22Rv1 (cell line): ENCODE results near the gene TRIO.

Experiments
- H3K27ac ChIP-seq: fragments of 450-650 bp; 2 replicates; pipeline ENCODE4 v1.5.1; 2017
- ZFX ChIP-seq: fragments of 450-650 bp; IDR thresholded peaks from 2 replicates; pipeline ENCODE4 v1.6.1; 2017; ENCODE audit warnings: antibody characterized with exemption, borderline replicate concordance
- TF ChIP-seq, protein P1 (sequence below): fragments of 450-650 bp; IDR thresholded peaks from 2 replicates; pipeline ENCODE4 v1.5.1; 2017; ENCODE audit warnings: mild to moderate bottlenecking

Gene TRIO

DNA sequence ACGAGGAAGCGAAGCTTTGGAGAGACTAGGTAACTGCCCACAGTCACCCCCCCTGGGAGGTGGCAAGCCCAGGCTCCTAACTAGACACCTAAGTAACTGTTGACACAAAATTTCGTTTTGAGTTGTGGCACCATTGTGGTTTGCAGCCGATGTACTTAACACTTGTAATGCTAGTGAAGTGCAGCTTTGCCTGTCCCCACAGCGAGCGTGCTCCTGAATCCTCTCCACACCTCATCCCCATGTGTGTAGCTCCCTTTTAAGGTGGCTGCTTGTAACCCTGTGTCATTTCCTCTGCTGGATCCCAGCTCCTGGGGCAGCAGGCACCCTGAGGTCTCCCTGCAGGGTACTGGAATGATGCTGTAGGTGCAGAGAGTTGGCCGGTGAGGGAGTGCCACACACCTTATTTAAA lies 114.9 kb downstream of the TRIO start:
- H3K27ac ChIP-seq = no peak overlapping the region
- no peak for TF ChIP-seq ZFX
- TF ChIP-seq, protein P1, sequence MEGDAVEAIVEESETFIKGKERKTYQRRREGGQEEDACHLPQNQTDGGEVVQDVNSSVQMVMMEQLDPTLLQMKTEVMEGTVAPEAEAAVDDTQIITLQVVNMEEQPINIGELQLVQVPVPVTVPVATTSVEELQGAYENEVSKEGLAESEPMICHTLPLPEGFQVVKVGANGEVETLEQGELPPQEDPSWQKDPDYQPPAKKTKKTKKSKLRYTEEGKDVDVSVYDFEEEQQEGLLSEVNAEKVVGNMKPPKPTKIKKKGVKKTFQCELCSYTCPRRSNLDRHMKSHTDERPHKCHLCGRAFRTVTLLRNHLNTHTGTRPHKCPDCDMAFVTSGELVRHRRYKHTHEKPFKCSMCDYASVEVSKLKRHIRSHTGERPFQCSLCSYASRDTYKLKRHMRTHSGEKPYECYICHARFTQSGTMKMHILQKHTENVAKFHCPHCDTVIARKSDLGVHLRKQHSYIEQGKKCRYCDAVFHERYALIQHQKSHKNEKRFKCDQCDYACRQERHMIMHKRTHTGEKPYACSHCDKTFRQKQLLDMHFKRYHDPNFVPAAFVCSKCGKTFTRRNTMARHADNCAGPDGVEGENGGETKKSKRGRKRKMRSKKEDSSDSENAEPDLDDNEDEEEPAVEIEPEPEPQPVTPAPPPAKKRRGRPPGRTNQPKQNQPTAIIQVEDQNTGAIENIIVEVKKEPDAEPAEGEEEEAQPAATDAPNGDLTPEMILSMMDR = no peak

DNA sequence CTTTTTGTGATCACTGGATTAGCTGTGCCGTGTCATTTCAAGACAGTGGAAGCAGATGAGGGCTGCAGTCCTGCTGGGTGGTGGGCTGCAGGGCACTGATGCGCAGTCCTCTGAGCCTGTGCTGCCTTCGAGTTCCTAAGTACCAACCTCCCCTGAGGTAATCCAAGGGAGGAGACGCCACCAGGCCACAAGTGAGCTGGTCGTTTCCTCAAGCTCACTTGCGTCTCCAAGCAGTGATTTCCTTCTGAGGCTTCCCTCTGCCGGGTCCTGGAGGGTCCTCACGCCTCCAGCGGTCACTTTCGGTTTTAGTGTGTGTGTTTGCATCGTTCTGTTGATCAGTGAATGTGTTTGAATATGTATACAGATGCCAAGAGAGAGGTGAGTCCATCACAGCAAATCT lies 115.7 kb downstream of the TRIO start:
- no peak overlapping the region for H3K27ac ChIP-seq
- TF ChIP-seq, protein P1 = no peak
- no peak for TF ChIP-seq ZFX

DNA sequence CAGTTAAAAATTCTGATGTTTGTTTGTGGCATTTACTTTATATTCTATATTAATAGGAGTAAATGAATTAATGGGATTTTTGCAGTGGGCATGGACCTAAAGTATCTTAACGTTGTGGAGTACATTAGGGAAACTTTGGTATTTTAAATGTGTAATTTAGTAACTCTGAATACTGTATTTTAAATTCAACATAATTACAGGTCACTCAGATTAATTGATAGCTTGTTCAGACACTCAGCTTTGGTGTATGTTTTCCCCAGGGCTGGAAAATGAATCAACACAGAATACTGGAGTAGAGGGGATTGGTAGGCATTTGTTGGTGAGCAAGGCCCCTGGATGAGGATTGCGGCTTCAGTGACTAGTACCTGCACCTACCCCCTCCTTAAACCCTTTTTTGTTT lies 117.5 kb downstream of the TRIO start:
- TF ChIP-seq, protein P1 = no peak
- no peak for TF ChIP-seq ZFX
- H3K27ac ChIP-seq = no peak overlapping the region

DNA sequence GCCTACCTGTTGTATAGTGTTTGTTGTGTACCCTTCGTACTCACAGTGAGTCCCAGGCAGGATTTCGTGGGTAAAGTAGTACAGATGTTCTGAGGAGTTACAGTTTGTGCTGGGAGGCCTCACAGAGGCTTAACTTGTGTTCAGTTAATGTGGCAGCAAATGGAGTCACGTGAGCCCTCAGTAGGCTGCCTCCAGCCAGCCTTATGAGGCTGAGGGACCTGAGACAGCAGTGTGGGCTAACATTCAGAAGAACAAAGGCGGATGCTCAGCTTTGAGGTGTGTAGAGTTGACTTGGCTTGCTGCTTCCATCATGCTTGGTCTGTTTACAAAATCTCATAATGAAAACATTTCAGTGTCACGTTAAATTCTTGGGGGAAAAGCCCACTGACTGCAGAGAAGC lies 118.1 kb downstream of the TRIO start:
- no peak overlapping the region for H3K27ac ChIP-seq
- TF ChIP-seq, protein P1 = no peak
- no peak for TF ChIP-seq ZFX

DNA sequence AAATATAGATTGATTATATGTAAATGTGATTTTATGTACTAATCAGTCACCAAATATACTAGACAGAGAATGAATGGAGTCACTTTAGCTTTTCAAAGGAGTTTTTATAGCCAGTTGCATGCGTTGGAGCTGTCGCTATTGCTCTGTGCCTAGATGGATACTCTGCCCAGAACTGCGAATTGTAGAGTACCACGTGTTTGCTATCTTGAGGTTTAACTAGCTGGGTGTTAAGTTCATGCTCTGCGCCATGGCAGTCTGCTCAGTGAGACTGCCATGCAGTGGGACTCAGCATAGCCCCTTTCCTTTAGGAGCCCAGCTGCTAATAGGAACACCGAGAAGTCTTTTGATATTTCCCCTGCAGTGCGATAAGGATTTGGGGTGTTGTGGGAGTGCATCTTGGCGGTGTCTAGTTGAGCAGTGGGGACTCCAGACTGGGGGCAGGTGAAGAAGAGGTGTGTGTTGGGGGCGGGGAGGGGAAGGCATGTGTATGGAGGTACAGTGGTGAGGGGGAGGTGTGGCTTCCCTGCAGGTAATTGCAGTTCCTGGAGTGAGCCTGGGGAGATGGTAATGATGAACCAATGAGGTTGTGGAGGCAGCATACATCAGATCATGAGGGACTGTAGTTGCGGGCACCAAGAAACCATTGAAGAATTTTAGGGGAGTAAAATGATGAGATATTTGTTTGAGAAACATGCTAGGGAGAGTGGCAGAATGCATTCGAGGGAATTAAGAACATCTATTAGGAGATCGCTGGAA lies 118.9 kb downstream of the TRIO start:
- TF ChIP-seq ZFX = no peak
- TF ChIP-seq, protein P1 = no peak
- H3K27ac ChIP-seq = no peak overlapping the region

DNA sequence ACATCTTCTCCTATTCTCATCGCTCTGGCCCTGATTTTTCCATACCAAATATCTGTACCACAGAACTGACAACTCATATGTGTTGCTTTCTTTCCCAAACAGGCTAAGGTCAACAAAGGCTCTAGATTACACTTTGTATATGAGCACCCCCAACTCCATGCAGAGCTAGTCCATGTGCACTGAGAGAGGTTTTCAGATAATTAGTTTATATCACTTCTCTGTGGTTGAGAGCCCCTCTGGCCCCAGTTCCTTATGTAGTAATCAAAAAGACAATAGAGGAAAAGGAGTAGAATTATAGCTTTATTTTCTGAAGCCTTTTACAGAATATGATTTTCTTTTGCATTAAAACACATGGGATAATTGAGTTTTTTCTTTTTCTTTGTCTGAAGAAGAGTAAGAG lies 120.0 kb downstream of the TRIO start:
- no peak overlapping the region for H3K27ac ChIP-seq
- TF ChIP-seq, protein P1 = no peak
- TF ChIP-seq ZFX = no peak

DNA sequence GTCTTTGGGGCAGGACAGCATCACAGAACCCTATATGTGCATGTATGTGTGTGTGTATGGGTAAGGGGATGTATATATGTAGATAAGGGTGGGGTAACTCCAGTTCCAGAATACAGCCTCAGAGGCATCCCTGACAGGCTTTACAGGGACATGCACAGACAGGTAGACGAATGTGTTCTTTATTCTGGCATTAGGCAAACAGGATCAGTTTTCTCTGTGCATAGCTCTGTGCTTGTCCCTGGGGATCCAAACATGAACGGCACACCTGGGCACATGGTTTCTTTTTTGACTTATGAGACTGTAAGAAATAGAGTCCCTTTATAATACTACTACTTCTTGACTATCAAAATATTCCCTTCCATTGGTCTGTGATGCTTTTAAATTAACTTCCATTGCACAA lies 120.6 kb downstream of the TRIO start:
- no peak for TF ChIP-seq ZFX
- H3K27ac ChIP-seq = no peak overlapping the region
